Cardiac muscle cell (in vitro differentiated cells and primary cell): ENCODE results near the gene ECHDC3. TPM values are rescaled to one million over a fixed set of nuclear protein-coding genes. Genes with fewer than 3 reads are reported as not detected.
A peak's percentile ranks its signal among the peaks of the same experiment; 100 is the strongest.

Experiments used
- DNase-seq, 2 donors: peaks; one replicate each; pipeline versions ENCODE4 v3.0.0 to v3.0.0-alpha.2; 2010 to 2017; ENCODE audit warnings: low read depth in 1 of 2, low spot score in 1 of 2
- H3K27ac ChIP-seq: fragments of 200-600 bp; sonication (generic); 2 replicates; pipeline ENCODE4 v1.5.1; 2016
- H3K27me3 ChIP-seq: fragments of 200-600 bp; sonication (generic); 2 replicates; pipeline ENCODE4 v1.6.0; 2016; ENCODE audit warnings: control low read depth
- H3K36me3 ChIP-seq: fragments of 200-600 bp; sonication (generic); 2 replicates; pipeline ENCODE4 v1.5.1; 2016; ENCODE audit warnings: control low read depth
- H3K4me1 ChIP-seq: fragments of 200-600 bp; sonication (generic); 2 replicates; pipeline ENCODE4 v1.8.1; 2017; ENCODE audit warnings: low read depth, mild to moderate bottlenecking, mixed run types
- H3K4me3 ChIP-seq: fragments of 200-600 bp; sonication (generic); 2 replicates; pipeline ENCODE4 v1.5.1; 2016; ENCODE audit warnings: mild to moderate bottlenecking
- H3K9me3 ChIP-seq: fragments of 200-600 bp; sonication (generic); 2 replicates; pipeline ENCODE4 v1.5.1; 2017; ENCODE audit warnings: low read depth, mild to moderate bottlenecking, control low read depth
- CTCF ChIP-seq: IDR thresholded peaks from 2 replicates; pipeline ENCODE4 v1.5.1; 2012; ENCODE audit warnings: low read depth, mild to moderate bottlenecking, low read length
- polyA plus RNA-seq: library from polyadenylated mRNA; unstranded; fragments of >200 nt; fragmentation: Nextera tagmentation; extraction: Ambion mirVana; gene quantifications from 2 replicates; pipeline ENCODE4 v1.2.1, GENCODE V29; 2016
- total RNA-seq: library from RNA; depleted of rRNA; stranded (reverse); fragments of >200 nt; gene quantifications from 2 replicates; pipeline ENCODE4 v1.2.3, GENCODE V29; 2016

Gene ECHDC3
- total RNA-seq, result 17.8 and 32.0 TPM in 2 replicates
- polyA plus RNA-seq, result 8.4 and 26.3 TPM in 2 replicates

- H3K36me3 ChIP-seq, result no peaks in the 10 kb centered on the region
- no peaks in the 10 kb centered on the region for H3K9me3 ChIP-seq
- no peak for TF ChIP-seq CTCF
- no peak within 1 kb of the TSS for H3K27ac ChIP-seq
- DNase-seq, result peak in 1 of 2 donors; percentile 60
- no peaks in the 10 kb centered on the region for H3K27me3 ChIP-seq
- H3K4me3 ChIP-seq, result peak within 1 kb of the TSS; percentile 15
- H3K4me1 ChIP-seq, result peaks cover 8% of the 10 kb centered on the region
These were observed at the start of gene ECHDC3 for GRCh38 chr10:11742009-11742778. ECHDC3 (plus strand) TSS chr10:11742382; CDS start chr10:11742577, 195 bp downstream.

GRCh38 chr10:11693376-11693775 lies 48.8 kb upstream of the ECHDC3 start:
- Histone ChIP-seq H3K9me3 (no peaks in the 10 kb centered on the region), H3K27ac (no peak overlapping the region), H3K4me3 (no peak overlapping the region), H3K4me1 (peaks cover 8% of the 10 kb centered on the region), H3K36me3 (no peaks in the 10 kb centered on the region), H3K27me3 (no peaks in the 10 kb centered on the region)
- TF ChIP-seq CTCF, result no peak
- no peak for DNase-seq

- no peaks in the 10 kb centered on the region for H3K4me1 ChIP-seq
- TF ChIP-seq CTCF, result no peak
- no peak overlapping the region for H3K27ac ChIP-seq
- no peaks in the 10 kb centered on the region for H3K9me3 ChIP-seq
- H3K27me3 ChIP-seq, result no peaks in the 10 kb centered on the region
- no peaks in the 10 kb centered on the region for H3K36me3 ChIP-seq
- H3K4me3 ChIP-seq, result no peak overlapping the region
- no peak for DNase-seq
These were observed 46.4 kb upstream of the ECHDC3 start for GRCh38 chr10:11695779-11696178.

- no peak for TF ChIP-seq CTCF
- Histone ChIP-seq H3K27ac (no peak overlapping the region), H3K4me3 (no peak overlapping the region)
These were observed 44.3 kb upstream of the ECHDC3 start for GRCh38 chr10:11697718-11698527.

GRCh38 chr10:11698691-11699549 lies 43.3 kb upstream of the ECHDC3 start:
- DNase-seq, result no peak
- Histone ChIP-seq H3K9me3 (no peaks in the 10 kb centered on the region), H3K4me1 (no peaks in the 10 kb centered on the region), H3K4me3 (no peak overlapping the region), H3K27ac (no peak overlapping the region), H3K36me3 (no peaks in the 10 kb centered on the region), H3K27me3 (no peaks in the 10 kb centered on the region)
- no peak for TF ChIP-seq CTCF

More at GRCh38 chr10:11697718-11698527, 44.3 kb upstream of the ECHDC3 start:
- no peaks in the 10 kb centered on the region for H3K36me3 ChIP-seq
- H3K4me1 ChIP-seq, result no peaks in the 10 kb centered on the region
- no peak for DNase-seq
- H3K9me3 ChIP-seq, result no peaks in the 10 kb centered on the region
- H3K27me3 ChIP-seq, result no peaks in the 10 kb centered on the region
